ENCODE measurements around the gene IL6.

IL6 gene

GRCh38 chr7:22757338-22757994 is 30.5 kb downstream of the IL6 start:
- no peak for TF ChIP-seq CTCF (IDR thresholded peaks at IDR 0.05; ENCODE audit: low read length)
- TF ChIP-seq EZH2 (optimal IDR thresholded peaks at IDR 0.05; ENCODE audit: low read depth, low read length): no peak
- TF ChIP-seq EZH2phosphoT487 (IDR thresholded peaks at IDR 0.05; ENCODE audit: low read length): no peak
- no peak overlapping the region for H3K9ac ChIP-seq (ENCODE audit: low read length)
- H3F3A ChIP-seq (ENCODE audit: insufficient read depth, low read length): no peaks in the 10 kb centered on the region
- no peaks in the 10 kb centered on the region for H3K79me2 ChIP-seq (ENCODE audit: low read length)
- DNase-seq: no peak
- no peak overlapping the region for H2AFZ ChIP-seq (ENCODE audit: low read length)
- no peak overlapping the region for H3K4me3 ChIP-seq (ENCODE audit: low read length)
- no peaks in the 10 kb centered on the region for H3K36me3 ChIP-seq (replicated peaks; ENCODE audit: insufficient read depth, low read length)
- no peak overlapping the region for H3K27ac ChIP-seq (ENCODE audit: low read length)
- no peaks in the 10 kb centered on the region for H3K4me1 ChIP-seq (ENCODE audit: low read length)
- H3K9me2 ChIP-seq (replicated peaks; ENCODE audit: insufficient read depth, low read length): no peaks in the 10 kb centered on the region
- H3K9me3 ChIP-seq (replicated peaks; ENCODE audit: insufficient read depth, low read length): no peaks in the 10 kb centered on the region
- no peaks in the 10 kb centered on the region for H4K20me1 ChIP-seq (ENCODE audit: insufficient read depth, low read length)
- H3K27me3 ChIP-seq (replicated peaks; ENCODE audit: insufficient read depth, low read length): no peaks in the 10 kb centered on the region
- H3K4me2 ChIP-seq (ENCODE audit: low read depth, low read length): no peak overlapping the region

DNA sequence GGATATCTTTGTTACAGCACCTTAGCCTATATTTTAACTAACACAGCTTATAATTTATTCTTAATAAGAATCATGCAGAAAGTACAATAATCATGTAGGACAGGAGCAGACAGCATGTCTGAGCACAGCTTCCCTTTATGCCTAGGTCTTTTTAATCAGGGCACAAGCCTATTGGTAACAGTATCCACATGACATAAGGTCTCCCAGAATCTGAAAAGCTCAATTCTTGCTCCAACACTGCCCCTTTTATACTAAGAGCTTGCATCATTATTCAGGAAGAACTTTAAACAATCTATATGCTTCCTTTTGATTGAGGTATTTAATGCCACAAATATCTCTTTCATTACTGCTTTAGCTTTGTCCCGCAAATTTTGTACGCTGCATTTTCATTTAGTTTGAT is 31.6 kb downstream of the IL6 start:
- no peak overlapping the region for H2AFZ ChIP-seq (ENCODE audit: low read length)
- no peaks in the 10 kb centered on the region for H3K4me1 ChIP-seq (ENCODE audit: low read length)
- no peaks in the 10 kb centered on the region for H3K9me2 ChIP-seq (replicated peaks; ENCODE audit: insufficient read depth, low read length)
- no peaks in the 10 kb centered on the region for H3F3A ChIP-seq (ENCODE audit: insufficient read depth, low read length)
- H3K27ac ChIP-seq (ENCODE audit: low read length): no peak overlapping the region
- TF ChIP-seq EZH2phosphoT487 (IDR thresholded peaks at IDR 0.05; ENCODE audit: low read length): no peak
- no peak for TF ChIP-seq CTCF (IDR thresholded peaks at IDR 0.05; ENCODE audit: low read length)
- no peak for TF ChIP-seq EZH2 (optimal IDR thresholded peaks at IDR 0.05; ENCODE audit: low read depth, low read length)
- H3K9ac ChIP-seq (ENCODE audit: low read length): no peak overlapping the region
- no peaks in the 10 kb centered on the region for H3K9me3 ChIP-seq (replicated peaks; ENCODE audit: insufficient read depth, low read length)
- H3K36me3 ChIP-seq (replicated peaks; ENCODE audit: insufficient read depth, low read length): no peaks in the 10 kb centered on the region
- H3K4me3 ChIP-seq (ENCODE audit: low read length): no peak overlapping the region
- no peaks in the 10 kb centered on the region for H4K20me1 ChIP-seq (ENCODE audit: insufficient read depth, low read length)
- no peak overlapping the region for H3K4me2 ChIP-seq (ENCODE audit: low read depth, low read length)
- no peak for DNase-seq
- H3K27me3 ChIP-seq (replicated peaks; ENCODE audit: insufficient read depth, low read length): no peaks in the 10 kb centered on the region
- H3K79me2 ChIP-seq (ENCODE audit: low read length): no peaks in the 10 kb centered on the region

DNA sequence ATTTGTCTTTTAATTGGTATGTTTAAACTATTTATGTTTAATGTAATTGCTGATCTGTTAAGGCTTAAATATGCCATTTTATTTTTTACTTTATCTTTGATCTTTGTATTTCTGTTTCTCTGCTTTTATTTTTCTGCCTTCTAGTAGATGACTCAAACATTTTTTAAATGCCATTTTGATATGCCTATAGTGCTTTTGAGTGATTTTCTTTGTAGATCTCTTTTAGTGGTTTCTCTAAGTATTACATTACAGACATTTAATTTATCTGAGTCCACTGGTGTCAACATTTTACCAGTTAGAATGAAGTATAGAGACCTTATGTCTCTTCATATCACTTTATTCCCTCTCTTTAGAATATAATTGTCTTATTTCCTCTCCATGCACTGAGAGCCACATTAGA is 32.7 kb downstream of the IL6 start:
- TF ChIP-seq CTCF (IDR thresholded peaks at IDR 0.05; ENCODE audit: low read length): no peak
- Histone ChIP-seq H3K4me2 (ENCODE audit: low read depth, low read length) (no peak overlapping the region), H3F3A (ENCODE audit: insufficient read depth, low read length) (no peaks in the 10 kb centered on the region), H3K4me1 (ENCODE audit: low read length) (no peaks in the 10 kb centered on the region), H4K20me1 (ENCODE audit: insufficient read depth, low read length) (no peaks in the 10 kb centered on the region), H3K9me2 (replicated peaks; ENCODE audit: insufficient read depth, low read length) (no peaks in the 10 kb centered on the region), H2AFZ (ENCODE audit: low read length) (no peak overlapping the region), H3K9ac (ENCODE audit: low read length) (no peak overlapping the region), H3K4me3 (ENCODE audit: low read length) (no peak overlapping the region), H3K9me3 (replicated peaks; ENCODE audit: insufficient read depth, low read length) (no peaks in the 10 kb centered on the region), H3K79me2 (ENCODE audit: low read length) (no peaks in the 10 kb centered on the region), H3K27ac (ENCODE audit: low read length) (no peak overlapping the region), H3K36me3 (replicated peaks; ENCODE audit: insufficient read depth, low read length) (no peaks in the 10 kb centered on the region), H3K27me3 (replicated peaks; ENCODE audit: insufficient read depth, low read length) (no peaks in the 10 kb centered on the region)
- no peak for DNase-seq

Measured in MM.1S (cell line).